ENCODE data around the gene SYNDIG1. TPM values are rescaled to one million over a fixed set of nuclear protein-coding genes. Genes with fewer than 3 reads are reported as not detected.

Gene SYNDIG1
- total RNA-seq, 4 donors from 2014 or later: 0.20 to 1.3 (median 0.66) TPM; not detected in 1

DNA sequence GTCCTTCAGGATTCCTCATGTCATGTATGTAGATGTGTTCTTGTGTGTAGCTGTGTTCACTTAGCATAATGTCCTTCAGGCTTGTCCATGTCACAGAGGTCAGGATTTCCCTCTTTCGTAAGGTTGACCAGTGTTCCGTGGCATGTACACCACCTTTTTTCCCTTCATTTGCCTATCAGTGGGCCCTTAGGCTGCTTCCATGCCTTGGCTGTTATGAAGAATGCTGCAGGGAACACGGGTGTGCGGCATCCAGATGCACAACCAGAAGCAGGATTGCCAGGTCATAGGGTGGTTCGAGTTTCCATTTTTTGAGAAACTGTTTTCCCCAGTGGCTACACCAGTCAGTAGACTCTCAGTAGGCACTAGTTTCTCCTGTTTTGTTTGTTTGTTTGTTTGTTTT is 29.2 kb downstream of the SYNDIG1 start:
- Histone ChIP-seq H3K27me3 (no peaks in the 10 kb centered on the region), H3K4me1 (no peaks in the 10 kb centered on the region), H3K36me3 (no peaks in the 10 kb centered on the region), H3K27ac (no peak overlapping the region), H3K4me3 (no peak overlapping the region), H3K9me3 (no peaks in the 10 kb centered on the region)
- in situ Hi-C loops (cut with MboI; ENCODE audit: low sequenced_read_pairs in 4 of 4) (loop anchor here in 1 of 4 donors (25.0 kb wide), 1 partner anchor 111 kb away; no protein-coding TSS in a partner anchor), intact Hi-C loops (cut with DNase I; ENCODE audit: low total_unique reads) (no loop called here)
- DNase-seq (no peak), ATAC-seq (no peak)
- TF ChIP-seq, protein P1, sequence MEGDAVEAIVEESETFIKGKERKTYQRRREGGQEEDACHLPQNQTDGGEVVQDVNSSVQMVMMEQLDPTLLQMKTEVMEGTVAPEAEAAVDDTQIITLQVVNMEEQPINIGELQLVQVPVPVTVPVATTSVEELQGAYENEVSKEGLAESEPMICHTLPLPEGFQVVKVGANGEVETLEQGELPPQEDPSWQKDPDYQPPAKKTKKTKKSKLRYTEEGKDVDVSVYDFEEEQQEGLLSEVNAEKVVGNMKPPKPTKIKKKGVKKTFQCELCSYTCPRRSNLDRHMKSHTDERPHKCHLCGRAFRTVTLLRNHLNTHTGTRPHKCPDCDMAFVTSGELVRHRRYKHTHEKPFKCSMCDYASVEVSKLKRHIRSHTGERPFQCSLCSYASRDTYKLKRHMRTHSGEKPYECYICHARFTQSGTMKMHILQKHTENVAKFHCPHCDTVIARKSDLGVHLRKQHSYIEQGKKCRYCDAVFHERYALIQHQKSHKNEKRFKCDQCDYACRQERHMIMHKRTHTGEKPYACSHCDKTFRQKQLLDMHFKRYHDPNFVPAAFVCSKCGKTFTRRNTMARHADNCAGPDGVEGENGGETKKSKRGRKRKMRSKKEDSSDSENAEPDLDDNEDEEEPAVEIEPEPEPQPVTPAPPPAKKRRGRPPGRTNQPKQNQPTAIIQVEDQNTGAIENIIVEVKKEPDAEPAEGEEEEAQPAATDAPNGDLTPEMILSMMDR (IDR thresholded peaks at IDR 0.05 in 4 of 5, conservative IDR thresholded peaks at IDR 0.05 in 1 of 5): no peak
- no peak for TF ChIP-seq POLR2A (IDR thresholded peaks at IDR 0.05)

DNA sequence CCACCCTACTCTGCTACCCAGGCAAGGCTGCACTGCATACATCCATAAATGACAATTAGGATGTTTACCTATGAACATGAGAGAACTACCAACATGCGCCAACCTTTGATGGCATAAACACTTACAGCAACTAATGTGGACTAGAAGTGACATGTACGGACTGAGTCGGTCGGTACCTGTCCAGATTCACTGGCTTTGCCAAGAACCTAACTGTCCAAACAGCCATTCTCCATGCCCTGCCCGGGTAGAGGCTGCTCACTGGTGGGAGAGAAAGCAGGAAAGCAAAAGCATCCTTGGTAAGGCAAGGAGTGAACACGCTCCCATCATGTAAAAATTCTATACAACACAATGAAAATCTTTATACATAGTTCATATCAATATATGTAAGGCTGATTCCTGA is 30.0 kb downstream of the SYNDIG1 start:
- Histone ChIP-seq H3K4me3 (no peak overlapping the region), H3K36me3 (no peaks in the 10 kb centered on the region), H3K4me1 (no peaks in the 10 kb centered on the region), H3K27me3 (no peaks in the 10 kb centered on the region), H3K9me3 (no peaks in the 10 kb centered on the region), H3K27ac (no peak overlapping the region)
- in situ Hi-C loops (cut with MboI; ENCODE audit: low sequenced_read_pairs in 4 of 4) (loop anchor here in 1 of 4 donors (25.0 kb wide), 1 partner anchor 112 kb away; no protein-coding TSS in a partner anchor), intact Hi-C loops (cut with DNase I; ENCODE audit: low total_unique reads) (no loop called here)
- TF ChIP-seq, protein P1 (IDR thresholded peaks at IDR 0.05 in 4 of 5, conservative IDR thresholded peaks at IDR 0.05 in 1 of 5): no peak
- no peak for TF ChIP-seq POLR2A (IDR thresholded peaks at IDR 0.05)
- ATAC-seq (no peak), DNase-seq (no peak)

GRCh38 chr20:24501764-24502556 is 32.5 kb downstream of the SYNDIG1 start:
- Histone ChIP-seq H3K27ac (no peak overlapping the region), H3K4me3 (no peak overlapping the region), H3K4me1 (no peaks in the 10 kb centered on the region), H3K27me3 (no peaks in the 10 kb centered on the region), H3K9me3 (no peaks in the 10 kb centered on the region), H3K36me3 (no peaks in the 10 kb centered on the region)
- TF ChIP-seq POLR2A (IDR thresholded peaks at IDR 0.05): no peak
- TF ChIP-seq, protein P1 (IDR thresholded peaks at IDR 0.05 in 4 of 5, conservative IDR thresholded peaks at IDR 0.05 in 1 of 5): no peak
- intact Hi-C loops (cut with DNase I; ENCODE audit: low total_unique reads): no loop called here
- no peak for DNase-seq
- ATAC-seq: no peak
- in situ Hi-C loops (cut with MboI; ENCODE audit: low sequenced_read_pairs in 4 of 4): no loop called here

DNA sequence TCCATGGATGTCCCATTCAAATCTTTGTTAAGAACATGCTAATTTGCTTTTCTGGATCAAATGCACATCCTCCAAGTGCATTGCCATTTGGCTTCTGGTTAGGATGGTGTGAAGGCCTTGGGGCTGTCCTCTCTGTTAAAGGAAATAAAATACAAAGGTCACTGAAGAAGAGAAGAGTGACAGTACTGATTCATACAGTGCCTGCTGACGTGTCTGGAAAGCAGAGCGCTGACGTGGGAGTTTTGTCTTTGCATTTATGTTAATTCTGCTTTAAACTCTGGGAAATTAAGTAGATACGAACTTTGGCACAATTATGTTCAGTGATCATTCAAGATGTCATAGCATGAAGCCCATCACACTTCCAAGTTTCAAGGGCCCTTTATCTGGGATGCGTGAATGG is 33.2 kb downstream of the SYNDIG1 start:
- H3K27me3 ChIP-seq: no peaks in the 10 kb centered on the region
- ATAC-seq (no peak), DNase-seq (no peak)
- TF ChIP-seq, protein P1 (IDR thresholded peaks at IDR 0.05 in 4 of 5, conservative IDR thresholded peaks at IDR 0.05 in 1 of 5): no peak
- no peak for TF ChIP-seq POLR2A (IDR thresholded peaks at IDR 0.05)
- no peak overlapping the region for H3K27ac ChIP-seq
- no peak overlapping the region for H3K4me3 ChIP-seq
- intact Hi-C loops (cut with DNase I; ENCODE audit: low total_unique reads) (no loop called here), in situ Hi-C loops (cut with MboI; ENCODE audit: low sequenced_read_pairs in 4 of 4) (no loop called here)
- no peaks in the 10 kb centered on the region for H3K4me1 ChIP-seq
- no peaks in the 10 kb centered on the region for H3K36me3 ChIP-seq
- H3K9me3 ChIP-seq: no peaks in the 10 kb centered on the region

Data from gastrocnemius medialis (tissue), 4 donors.